HL-60/S4 treated with retinoic acid at 250 ng/mL for 4 days and 3 days (cell line): Measurements from ENCODE around the gene NAA10.

Experiments used
- in situ Hi-C: fragments of 300-500 bp; cut with MboI; formaldehyde crosslinking; loops from 2 replicates; pipeline ENCODE4 v1.7.0; 2022; ENCODE audit warnings: low sequenced_read_pairs

NAA10 gene

DNA sequence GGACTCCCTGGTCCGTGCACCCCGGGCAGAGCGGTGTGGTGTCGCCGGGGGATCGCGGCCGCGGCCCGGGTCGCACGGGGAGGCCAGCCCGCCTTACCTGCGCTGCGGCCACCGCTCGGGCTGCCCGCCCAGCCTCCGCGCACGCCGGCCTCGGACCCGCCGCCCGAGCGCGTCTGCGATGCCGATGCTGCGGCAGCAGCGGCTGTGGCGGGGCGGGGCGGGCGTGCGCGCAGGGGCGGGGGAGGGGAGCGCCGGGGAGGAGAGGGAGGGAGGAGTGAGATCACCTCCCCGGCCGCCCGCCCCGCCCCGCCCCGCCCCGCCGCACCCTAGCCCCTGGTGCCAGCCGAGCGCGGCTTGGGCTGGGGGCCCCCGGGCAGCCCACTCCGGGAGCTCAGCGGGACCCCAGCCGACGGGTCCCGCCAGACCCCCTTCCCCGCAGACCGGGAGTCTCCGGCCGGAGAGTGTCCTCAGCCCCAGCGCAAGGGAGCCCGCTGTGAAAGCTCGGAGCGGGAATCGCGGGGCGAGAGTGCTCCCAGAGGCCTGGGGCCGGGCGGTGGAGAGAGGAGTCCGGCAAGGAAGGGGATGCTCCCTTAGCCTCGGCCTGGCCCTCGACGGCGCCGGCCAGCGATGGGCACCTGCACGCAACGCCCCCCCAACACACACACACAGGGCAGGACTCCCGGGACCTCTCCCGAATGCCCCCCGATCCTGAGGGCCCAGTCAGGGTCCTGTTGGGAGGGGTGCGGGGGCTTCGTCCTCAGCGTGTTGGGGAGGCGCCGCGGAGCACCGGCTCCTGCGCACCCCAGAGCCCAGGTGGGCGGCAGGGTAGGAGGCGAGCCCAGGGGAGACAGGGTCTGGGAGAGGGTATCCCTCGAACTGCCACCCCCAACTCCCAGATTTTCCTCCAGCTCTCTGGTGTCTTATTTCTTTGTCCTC lies 48.6 kb downstream of the NAA10 start, which contains the start of gene L1CAM:
L1CAM (minus strand) TSS at position 206 of the 936 bp plus-strand sequence. CDS start 10,337 bp downstream, outside the sequence.
- in situ Hi-C loops = no loop called here

DNA sequence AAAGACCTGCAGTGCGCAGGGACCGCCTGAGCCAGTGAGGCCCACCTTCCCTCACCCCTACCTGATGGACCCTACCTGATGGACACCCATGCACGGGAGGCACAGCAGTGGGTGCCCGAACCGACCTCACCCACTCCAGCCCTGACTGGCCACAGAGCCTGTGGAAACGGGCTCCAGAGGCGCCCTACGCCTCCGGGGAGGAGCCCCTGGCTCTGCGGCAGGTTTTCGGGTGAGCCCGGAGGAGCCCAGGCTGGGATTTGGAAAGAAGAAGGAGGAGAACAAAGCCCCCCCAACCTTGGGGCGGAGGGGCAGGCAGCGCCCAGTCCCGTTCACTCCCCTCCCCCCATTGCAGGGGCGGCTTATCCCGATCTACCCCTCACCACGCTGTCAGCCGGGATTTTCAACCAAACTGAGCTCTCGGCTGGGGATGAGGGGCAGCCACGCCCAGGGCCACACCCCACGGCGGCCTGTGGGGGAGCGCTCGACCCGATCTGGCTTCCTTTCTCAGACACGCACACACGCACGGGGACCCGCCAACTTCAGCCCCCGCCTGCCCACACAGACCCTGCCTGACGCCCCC lies 49.5 kb downstream of the NAA10 start:
- in situ Hi-C loops = no loop called here

DNA sequence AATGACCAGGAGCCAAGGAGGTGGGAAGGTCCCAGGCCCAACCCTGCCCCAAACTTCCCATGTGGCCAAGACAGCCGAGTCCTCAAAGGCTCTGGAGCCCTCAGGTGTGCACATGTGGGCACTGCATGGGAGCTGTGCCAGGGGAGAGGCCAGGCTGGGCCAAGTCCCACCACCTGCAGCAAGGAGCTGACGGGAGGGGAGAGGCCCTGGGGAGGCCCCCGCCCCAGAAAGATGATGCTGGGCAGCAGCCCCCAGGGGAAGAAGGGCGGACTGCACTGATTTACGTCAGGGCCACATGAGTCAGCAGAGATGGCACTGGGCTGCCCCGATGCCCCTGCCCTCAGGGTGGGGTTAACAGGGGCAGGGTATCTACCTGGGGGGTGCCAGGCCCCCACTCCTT lies 50.2 kb downstream of the NAA10 start:
- in situ Hi-C loops = no loop called here

DNA sequence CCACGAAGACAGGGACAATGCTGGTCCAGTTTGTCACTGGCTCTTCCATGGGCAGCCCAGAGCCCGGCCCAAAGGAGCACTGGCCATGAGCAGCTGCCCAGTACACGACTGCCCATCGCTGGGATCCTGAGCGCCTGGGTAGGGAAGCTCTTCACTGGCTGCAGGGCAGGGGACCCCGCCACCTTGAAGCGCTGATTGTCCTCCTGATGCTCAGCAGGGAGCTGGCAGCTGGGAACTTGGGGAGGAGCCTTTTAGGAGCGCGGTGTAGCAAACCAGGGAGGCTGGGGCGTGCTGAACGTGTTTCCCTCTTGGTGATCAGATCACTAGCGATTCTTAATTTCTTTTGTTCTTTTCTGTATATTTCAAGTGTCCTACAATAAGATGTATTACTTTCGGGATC lies 50.7 kb downstream of the NAA10 start:
- in situ Hi-C loops = no loop called here

DNA sequence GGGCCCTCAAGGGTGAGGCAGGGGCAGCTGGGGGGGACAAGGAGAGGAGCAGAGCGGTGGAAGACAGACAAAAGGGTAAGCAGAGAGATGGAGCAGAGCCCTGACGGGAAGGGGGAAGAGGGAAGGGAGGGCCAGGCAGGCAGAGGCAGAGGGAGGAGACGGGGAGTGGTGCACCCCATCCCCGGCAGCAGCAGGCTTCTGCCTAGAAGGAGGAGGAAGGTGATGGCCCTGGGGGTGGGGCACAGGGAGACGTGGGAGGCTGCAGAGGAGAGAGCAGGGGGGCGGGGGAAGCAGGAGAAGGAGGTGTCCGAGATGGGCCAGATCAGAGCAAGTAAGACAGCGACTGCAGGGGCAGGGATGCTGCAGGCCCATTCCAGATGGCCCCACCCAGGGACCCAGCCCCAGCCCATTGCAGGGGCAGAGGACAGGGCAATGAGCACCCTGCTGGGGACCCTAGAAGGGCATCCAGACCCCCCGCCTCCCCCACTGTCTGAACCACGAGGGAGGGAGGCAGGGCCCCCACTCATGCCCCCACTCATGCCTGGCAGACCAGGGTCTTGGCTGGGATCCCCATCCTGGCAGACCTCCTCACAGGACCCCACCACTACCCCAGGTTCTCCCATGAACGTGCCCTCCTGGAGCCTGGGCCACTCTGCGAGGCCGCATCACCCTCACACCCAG lies 51.5 kb downstream of the NAA10 start:
- in situ Hi-C loops = no loop called here

DNA sequence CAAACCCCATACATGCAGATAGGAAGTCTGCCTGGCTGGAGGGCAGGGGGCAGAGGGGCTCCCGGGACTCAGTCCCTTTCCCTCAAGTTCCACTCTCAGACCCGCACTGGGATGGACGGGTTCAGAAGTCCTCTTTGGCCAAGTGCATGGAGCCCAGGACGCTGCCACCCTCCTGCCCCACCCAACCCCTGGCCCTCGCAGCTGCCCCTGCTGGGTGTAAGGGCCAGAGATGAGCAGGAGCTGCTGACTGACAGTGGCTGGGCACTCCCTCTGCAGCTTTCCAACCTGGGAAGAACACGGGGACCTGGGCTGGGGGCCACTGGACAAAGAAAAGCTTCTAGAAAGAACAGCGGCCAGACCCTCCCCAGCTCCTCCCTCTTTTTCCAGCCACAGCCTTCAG lies 52.3 kb downstream of the NAA10 start:
- in situ Hi-C loops = no loop called here

DNA sequence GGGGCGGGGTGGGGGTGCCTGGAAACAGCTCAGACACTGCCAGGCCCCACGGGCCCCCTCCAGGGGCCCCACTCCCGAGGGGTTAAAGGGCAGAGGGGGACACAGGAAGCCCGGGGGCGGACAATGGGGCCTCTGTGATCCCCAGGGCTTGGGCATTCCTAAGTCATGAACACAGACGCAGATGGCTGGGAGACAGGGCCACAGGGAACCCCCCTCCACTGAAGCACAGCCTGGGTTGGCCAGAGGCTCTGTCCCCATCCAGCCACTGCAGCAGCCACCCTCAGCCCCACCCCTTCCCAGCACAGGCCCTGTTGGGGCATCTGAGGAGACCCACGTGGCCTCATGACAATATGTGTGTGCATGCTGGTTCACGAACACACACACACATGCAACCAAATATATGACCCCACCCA lies 52.7 kb downstream of the NAA10 start:
- in situ Hi-C loops = no loop called here

DNA sequence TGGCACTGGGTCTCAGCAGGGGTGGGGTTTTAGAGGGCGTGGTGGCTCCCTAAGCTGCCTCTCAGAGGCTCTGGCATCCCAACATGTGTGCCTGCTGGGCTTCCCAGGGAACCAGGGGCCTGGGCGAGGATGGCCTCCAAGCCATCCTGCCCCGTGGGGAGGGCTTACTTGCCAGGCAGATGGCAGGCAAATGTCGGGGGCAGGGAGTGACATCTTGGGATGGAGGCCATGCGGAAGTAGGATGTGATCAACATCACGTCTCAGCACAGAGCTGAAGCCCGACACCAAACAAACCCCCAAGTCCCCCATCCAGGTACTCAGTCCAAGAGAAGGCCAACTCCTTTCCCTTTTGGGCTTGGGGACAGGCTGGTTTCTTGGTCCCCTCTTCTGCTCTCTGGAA lies 53.6 kb downstream of the NAA10 start:
- in situ Hi-C loops = no loop called here

DNA sequence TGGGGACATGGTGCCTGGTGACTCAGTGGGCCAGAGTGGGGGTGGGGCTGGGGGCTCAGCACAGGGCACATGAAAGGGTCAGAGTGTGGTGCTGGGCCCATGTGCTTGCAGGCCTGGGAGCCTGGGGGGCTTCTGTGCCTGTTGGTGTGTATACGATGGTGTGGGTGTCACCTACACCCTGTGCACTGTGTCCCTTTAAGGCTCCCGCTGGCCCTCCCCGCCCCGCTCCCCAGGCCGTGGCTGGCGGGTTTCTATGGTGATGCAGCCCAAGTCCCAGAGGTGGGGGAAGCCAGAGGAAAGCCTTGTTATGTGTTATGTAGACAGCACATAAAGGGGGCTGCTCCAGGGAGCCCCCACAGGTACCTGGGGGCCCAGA lies 54.4 kb downstream of the NAA10 start:
- in situ Hi-C loops = no loop called here

DNA sequence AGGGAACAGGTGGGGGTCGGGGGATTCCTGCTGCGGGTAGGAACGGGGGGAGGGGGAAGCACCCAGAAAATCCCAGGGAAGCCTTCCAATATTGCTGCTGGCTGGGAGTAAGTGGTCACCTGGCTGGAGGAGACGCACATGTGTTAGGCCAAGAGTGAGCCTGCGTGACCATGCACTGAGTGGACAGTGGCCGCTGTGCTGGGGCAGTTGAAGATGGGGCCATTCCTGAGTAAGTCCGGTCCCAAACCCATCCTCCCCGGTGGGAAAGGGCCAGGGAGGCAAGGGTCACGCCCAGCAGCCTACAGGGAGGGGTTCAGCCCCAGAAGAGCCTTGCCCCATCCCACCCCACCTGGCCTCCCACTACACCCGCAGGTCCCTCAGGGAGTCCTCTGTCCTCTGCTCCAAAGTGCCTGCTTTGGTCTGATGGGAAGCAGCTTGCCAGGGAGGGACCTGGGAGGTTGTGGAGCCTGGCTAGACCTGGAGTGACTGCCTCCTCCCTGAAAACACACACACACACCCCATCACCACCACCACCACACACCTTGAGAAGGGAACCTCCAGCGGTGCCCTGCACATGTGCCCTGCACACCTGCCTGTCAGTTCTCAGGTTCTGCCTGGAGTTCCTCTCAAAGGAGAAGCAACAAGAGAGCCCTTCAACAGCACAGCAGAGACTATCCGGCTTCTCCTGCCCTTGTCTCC lies 54.9 kb downstream of the NAA10 start:
- in situ Hi-C loops = no loop called here
